Thoracic aorta (tissue), 2 donors: ENCODE data around the gene TESK2. TPM values are rescaled to one million over a fixed set of nuclear protein-coding genes. Genes with fewer than 3 reads are reported as not detected.
"Not testable (repeated sequence)": the region's sequence is repeated elsewhere in the genome, so short reads cannot be mapped to it uniquely, and the experiment has no call there.

ENCODE experiments used
- ATAC-seq: fragments of 150-250 bp; one replicate; pipeline ENCODE4 v1.8.0; 2017; ENCODE audit warnings: low read depth; ENCODE audit not compliant: insufficient number of reproducible peaks, low FRiP score
- DNase-seq: peaks from one replicate; pipeline ENCODE4 v3.0.0-alpha.2; 2020; ENCODE audit warnings: low spot score
- H3K27ac ChIP-seq, 2 donors: fragments of 200-600 bp; sonication (generic); 1 replicate in 1 of 2; 2 replicates in 1 of 2; pipeline ENCODE4 v1.5.1; 2016; ENCODE audit warnings: mild to moderate bottlenecking in 2 of 2, moderate library complexity in 2 of 2
- H3K27me3 ChIP-seq: fragments of 200-600 bp; sonication (generic); replicated peaks from 2 replicates; pipeline ENCODE4 v1.6.0; 2016; ENCODE audit warnings: mild to moderate bottlenecking; ENCODE audit not compliant: insufficient read depth
- H3K36me3 ChIP-seq: fragments of 200-600 bp; sonication (generic); one replicate; pipeline ENCODE4 v1.5.1; 2016
- H3K4me1 ChIP-seq, 2 donors: fragments of 200-600 bp; sonication (generic); 1 replicate in 1 of 2; 2 replicates in 1 of 2; pipeline versions ENCODE4 v1.5.1 to v1.6.0; 2016; ENCODE audit warnings: low read depth in 2 of 2, mild to moderate bottlenecking in 1 of 2; ENCODE audit not compliant: control insufficient read depth in 1 of 2
- H3K4me3 ChIP-seq: fragments of 200-600 bp; sonication (generic); 2 replicates; pipeline ENCODE4 v1.5.1; 2016; ENCODE audit warnings: mild to moderate bottlenecking
- H3K9me3 ChIP-seq: fragments of 200-600 bp; sonication (generic); 2 replicates; pipeline ENCODE4 v1.5.1; 2016
- total RNA-seq, 2 donors: library from RNA; depleted of rRNA; stranded (reverse); fragments of >200 nt; gene quantifications; one replicate each; pipeline versions ENCODE4 v1.1.0 to v1.2.3, GENCODE V29; 2016
- TF ChIP-seq, protein P1 (sequence below): fragments of 200-600 bp; sonication (generic); IDR thresholded peaks from one replicate; pipeline ENCODE4 v1.5.1; 2019; ENCODE audit warnings: antibody characterized with exemption

The TESK2 gene
- total RNA-seq, 2 donors from 2014 or later, result 3.5 to 7.6 TPM

- H3K4me3 ChIP-seq, result peak within 1 kb of the TSS; percentile 95
- DNase-seq (peak; percentile 87), ATAC-seq (peak; percentile 90)
- H3K27ac ChIP-seq, result peak within 1 kb of the TSS; percentile 90 to 98
- no peaks in the 10 kb centered on the region for H3K27me3 ChIP-seq
- peaks cover 4% of the 10 kb centered on the region for H3K36me3 ChIP-seq
- no peaks in the 10 kb centered on the region for H3K9me3 ChIP-seq
- H3K4me1 ChIP-seq, result peaks cover 10 to 21% of the 10 kb centered on the region in 2 donors
- TF ChIP-seq, protein P1, sequence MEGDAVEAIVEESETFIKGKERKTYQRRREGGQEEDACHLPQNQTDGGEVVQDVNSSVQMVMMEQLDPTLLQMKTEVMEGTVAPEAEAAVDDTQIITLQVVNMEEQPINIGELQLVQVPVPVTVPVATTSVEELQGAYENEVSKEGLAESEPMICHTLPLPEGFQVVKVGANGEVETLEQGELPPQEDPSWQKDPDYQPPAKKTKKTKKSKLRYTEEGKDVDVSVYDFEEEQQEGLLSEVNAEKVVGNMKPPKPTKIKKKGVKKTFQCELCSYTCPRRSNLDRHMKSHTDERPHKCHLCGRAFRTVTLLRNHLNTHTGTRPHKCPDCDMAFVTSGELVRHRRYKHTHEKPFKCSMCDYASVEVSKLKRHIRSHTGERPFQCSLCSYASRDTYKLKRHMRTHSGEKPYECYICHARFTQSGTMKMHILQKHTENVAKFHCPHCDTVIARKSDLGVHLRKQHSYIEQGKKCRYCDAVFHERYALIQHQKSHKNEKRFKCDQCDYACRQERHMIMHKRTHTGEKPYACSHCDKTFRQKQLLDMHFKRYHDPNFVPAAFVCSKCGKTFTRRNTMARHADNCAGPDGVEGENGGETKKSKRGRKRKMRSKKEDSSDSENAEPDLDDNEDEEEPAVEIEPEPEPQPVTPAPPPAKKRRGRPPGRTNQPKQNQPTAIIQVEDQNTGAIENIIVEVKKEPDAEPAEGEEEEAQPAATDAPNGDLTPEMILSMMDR, result no peak
These were observed 30.7 kb upstream of the TESK2 start, which contains the start of gene PRDX1 for GRCh38 chr1:45521413-45522323. PRDX1 (minus strand) TSS chr1:45521884; CDS start chr1:45519043, 2,841 bp downstream.

DNA sequence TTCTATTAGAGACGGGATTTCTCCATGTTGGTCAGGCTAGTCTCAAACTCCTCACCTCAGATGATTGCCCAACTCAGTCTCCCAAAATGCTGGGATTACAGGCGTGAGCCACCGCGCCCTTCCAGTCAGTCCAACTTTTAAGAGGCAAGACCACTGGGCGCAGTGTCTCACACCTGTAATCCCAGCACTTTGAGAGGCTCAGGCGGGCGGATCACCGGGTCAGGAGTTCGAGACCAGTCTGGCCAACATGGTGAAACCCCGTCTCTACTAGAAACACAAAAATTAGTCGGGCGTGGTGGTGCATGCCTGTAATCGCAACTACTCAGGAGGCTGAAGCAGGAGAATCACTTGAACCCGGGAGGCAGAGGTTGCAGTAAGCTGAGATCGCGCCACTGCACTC is 28.8 kb upstream of the TESK2 start:
- not testable (repeated sequence) for ATAC-seq, DNase-seq, H3K27ac ChIP-seq, H3K9me3 ChIP-seq, H3K27me3 ChIP-seq
- Histone ChIP-seq H3K4me1 (peaks cover 10 to 21% of the 10 kb centered on the region in 2 donors), H3K4me3 (peak overlapping the region; percentile 10), H3K36me3 (peaks cover 20% of the 10 kb centered on the region)

DNA sequence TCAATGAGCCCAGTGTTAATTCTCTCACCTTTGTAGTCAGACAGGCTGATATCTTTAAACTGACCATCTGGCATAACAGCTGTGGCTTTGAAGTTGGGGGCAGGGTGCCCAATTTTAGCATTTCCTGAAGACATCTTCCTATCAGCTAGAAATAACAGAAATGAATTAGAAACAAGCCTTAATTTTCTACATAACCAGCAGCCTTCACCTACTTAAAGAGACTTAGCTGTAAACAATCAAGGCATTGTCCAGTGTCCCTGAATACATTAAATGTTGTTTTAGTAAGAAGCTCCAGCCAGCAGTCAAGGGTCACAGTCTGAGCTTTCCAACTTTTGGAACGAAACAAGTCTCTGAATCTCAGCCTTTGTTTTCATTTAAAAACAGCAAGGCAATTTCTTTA is 27.9 kb upstream of the TESK2 start:
- TF ChIP-seq, protein P1, result no peak
- Histone ChIP-seq H3K27ac (no peak overlapping the region), H3K4me1 (peaks cover 10 to 21% of the 10 kb centered on the region in 2 donors), H3K27me3 (no peaks in the 10 kb centered on the region), H3K9me3 (no peaks in the 10 kb centered on the region), H3K4me3 (peak overlapping the region; percentile 10), H3K36me3 (peaks cover 28% of the 10 kb centered on the region)
- ATAC-seq (no peak), DNase-seq (no peak)

DNA sequence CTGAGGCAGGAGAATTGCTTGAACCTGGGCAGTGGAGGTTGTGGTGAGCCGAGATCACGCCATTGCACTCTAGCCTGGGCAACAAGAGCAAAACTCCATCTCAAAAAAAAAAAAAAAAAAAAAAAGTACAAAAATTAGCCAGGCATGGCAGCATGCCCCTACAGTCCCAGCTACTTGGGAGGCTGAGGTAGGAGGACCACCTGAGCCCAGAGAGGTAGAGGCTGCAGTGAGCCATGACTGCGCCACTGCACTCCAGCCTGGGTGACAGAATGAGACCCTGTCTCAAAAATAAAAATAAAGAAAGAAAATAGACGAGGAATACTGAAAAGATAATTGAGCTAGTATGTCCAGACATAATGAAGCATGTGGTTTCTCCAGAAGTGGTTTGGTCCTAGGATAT is 27.4 kb upstream of the TESK2 start:
- not testable (repeated sequence) for H3K4me3 ChIP-seq, ATAC-seq, H3K9me3 ChIP-seq, H3K27ac ChIP-seq, H3K27me3 ChIP-seq, DNase-seq
- H3K4me1 ChIP-seq, result peaks cover 10 to 21% of the 10 kb centered on the region in 2 donors
- H3K36me3 ChIP-seq, result peaks cover 34% of the 10 kb centered on the region

GRCh38 chr1:45516465-45516864 is 25.5 kb upstream of the TESK2 start:
- H3K27me3 ChIP-seq, result no peaks in the 10 kb centered on the region
- ATAC-seq, result no peak
- no peak for DNase-seq
- peaks cover 10 to 17% of the 10 kb centered on the region in 2 donors for H3K4me1 ChIP-seq
- TF ChIP-seq, protein P1, result no peak
- H3K9me3 ChIP-seq, result no peaks in the 10 kb centered on the region
- H3K36me3 ChIP-seq, result peaks cover 45% of the 10 kb centered on the region
- no peak overlapping the region for H3K27ac ChIP-seq
- H3K4me3 ChIP-seq, result no peak overlapping the region

DNA sequence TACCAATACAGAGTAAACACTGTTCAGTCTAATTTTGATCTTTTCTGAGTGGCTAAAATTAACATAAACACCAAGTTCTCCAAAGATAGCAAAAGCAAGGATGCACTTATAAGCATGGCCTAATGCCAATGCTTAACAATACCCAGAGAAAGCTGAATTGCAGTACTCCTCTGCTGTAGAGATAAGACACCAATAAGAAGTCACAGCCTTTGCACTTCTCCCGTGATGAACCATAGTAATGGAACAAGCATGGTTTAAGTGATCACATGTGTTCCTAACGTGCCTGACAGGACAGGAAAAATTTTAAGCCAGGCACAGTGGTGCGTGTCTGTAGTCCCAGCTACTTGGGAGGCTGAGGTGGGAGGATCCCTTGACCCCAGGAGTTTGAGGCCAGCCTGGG is 25.1 kb upstream of the TESK2 start:
- ATAC-seq (no peak), DNase-seq (no peak)
- no peak overlapping the region for H3K4me3 ChIP-seq
- no peaks in the 10 kb centered on the region for H3K9me3 ChIP-seq
- H3K27me3 ChIP-seq, result no peaks in the 10 kb centered on the region
- no peak overlapping the region for H3K27ac ChIP-seq
- TF ChIP-seq, protein P1, result no peak
- peaks cover 48% of the 10 kb centered on the region for H3K36me3 ChIP-seq
- H3K4me1 ChIP-seq, result peaks cover 10 to 17% of the 10 kb centered on the region in 2 donors

GRCh38 chr1:45513532-45514260 is 22.7 kb upstream of the TESK2 start:
- ATAC-seq, H3K27ac ChIP-seq, H3K4me3 ChIP-seq, H3K9me3 ChIP-seq, H3K27me3 ChIP-seq, DNase-seq, H3K4me1 ChIP-seq: not testable (repeated sequence)
- peaks cover 65% of the 10 kb centered on the region for H3K36me3 ChIP-seq
